GM12801 (cell line): Measurements from ENCODE around the gene EPHB1.

Experiments used
- CTCF ChIP-seq: IDR thresholded peaks from one replicate; pipeline ENCODE4 v1.5.1; 2011; ENCODE audit warnings: control low read depth; ENCODE audit not compliant: insufficient read length; ENCODE audit errors: extremely low read depth

Gene EPHB1

GRCh38 chr3:134991003-134991402, 195.9 kb downstream of the EPHB1 start:
- TF ChIP-seq CTCF, result no peak

GRCh38 chr3:134991472-134992010, 196.5 kb downstream of the EPHB1 start:
- TF ChIP-seq CTCF, result no peak

GRCh38 chr3:134992180-134992579, 197.1 kb downstream of the EPHB1 start:
- TF ChIP-seq CTCF, result no peak

- TF ChIP-seq CTCF, result no peak
Measured at GRCh38 chr3:134992586-134992985, 197.5 kb downstream of the EPHB1 start.

- no peak for TF ChIP-seq CTCF
Measured at GRCh38 chr3:134993011-134993410, 198.0 kb downstream of the EPHB1 start.

GRCh38 chr3:134998158-134998557, 203.1 kb downstream of the EPHB1 start:
- TF ChIP-seq CTCF, result no peak

GRCh38 chr3:134998855-134999254, 203.8 kb downstream of the EPHB1 start:
- no peak for TF ChIP-seq CTCF
